ENCODE measurements around the gene TRIP11. TPM values are rescaled to one million over a fixed set of nuclear protein-coding genes. Genes with fewer than 3 reads are reported as not detected.

TRIP11 gene
- total RNA-seq, 1 donor from 2014 or later, result 37.0 TPM

DNA sequence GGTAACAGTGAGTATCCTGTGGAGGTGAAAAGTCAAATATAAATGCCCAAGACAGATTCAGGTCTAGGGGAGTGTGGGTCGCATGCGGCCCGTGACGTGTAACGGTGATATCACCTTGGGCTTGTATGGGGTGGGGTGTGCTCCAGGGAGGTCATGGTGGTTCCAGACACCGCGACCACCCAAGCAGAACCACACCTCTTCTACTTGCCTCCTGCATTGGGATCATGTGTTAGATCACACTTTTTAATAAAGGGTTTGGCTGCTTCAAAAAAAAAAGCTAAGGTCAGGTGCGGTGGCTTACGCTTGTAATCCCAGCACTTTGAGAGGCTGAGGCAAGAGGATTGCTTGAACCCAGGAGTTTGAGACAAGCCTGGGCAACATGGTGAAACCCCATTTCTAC is 96.9 kb downstream of the TRIP11 start:
- DNase-seq (ENCODE audit: low spot score), result no peak
- Mint-ChIP-seq H3K36me3 (ENCODE audit: low read depth) (no peaks in the 10 kb centered on the region), H3K27ac (no peak overlapping the region), H3K9me3 (no peaks in the 10 kb centered on the region), H3K4me3 (ENCODE audit: low read depth) (no peak overlapping the region), H3K27me3 (ENCODE audit: low read depth) (peaks cover 8% of the 10 kb centered on the region), H3K4me1 (ENCODE audit: low read depth) (peaks cover 9% of the 10 kb centered on the region)
- intact Hi-C loops (cut with micrococcal nuclease), result no loop called here

DNA sequence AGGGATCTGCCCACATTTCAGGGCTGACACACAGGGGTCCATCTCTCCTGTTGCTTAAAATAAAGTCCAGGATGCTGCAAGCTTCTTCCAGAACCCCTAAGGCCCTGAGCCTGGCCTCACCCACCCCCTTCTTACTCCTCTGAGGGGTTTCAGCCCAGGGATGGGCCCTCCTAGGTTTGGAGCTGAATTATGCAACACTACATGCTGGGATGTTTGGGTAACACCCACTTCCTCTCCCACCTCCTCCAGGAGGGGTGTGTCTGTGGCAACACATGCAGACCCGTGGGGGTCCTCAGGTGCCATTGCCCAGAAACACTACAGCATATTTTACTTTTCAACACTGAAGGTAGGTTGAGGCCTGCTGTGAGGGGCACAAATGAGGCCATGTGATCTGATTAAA is 97.7 kb downstream of the TRIP11 start:
- Mint-ChIP-seq H3K27ac (no peak overlapping the region), H3K9me3 (no peaks in the 10 kb centered on the region), H3K27me3 (ENCODE audit: low read depth) (peaks cover 8% of the 10 kb centered on the region), H3K36me3 (ENCODE audit: low read depth) (no peaks in the 10 kb centered on the region), H3K4me3 (ENCODE audit: low read depth) (no peak overlapping the region), H3K4me1 (ENCODE audit: low read depth) (peaks cover 9% of the 10 kb centered on the region)
- no peak for DNase-seq (ENCODE audit: low spot score)
- intact Hi-C loops (cut with micrococcal nuclease), result no loop called here

GRCh38 chr14:91940209-91940608 is 99.7 kb downstream of the TRIP11 start:
- Mint-ChIP-seq H3K4me1 (ENCODE audit: low read depth) (peaks cover 4% of the 10 kb centered on the region), H3K9me3 (no peaks in the 10 kb centered on the region), H3K27ac (no peak overlapping the region), H3K36me3 (ENCODE audit: low read depth) (no peaks in the 10 kb centered on the region), H3K4me3 (ENCODE audit: low read depth) (no peak overlapping the region), H3K27me3 (ENCODE audit: low read depth) (no peaks in the 10 kb centered on the region)
- intact Hi-C loops (cut with micrococcal nuclease), result no loop called here
- DNase-seq (ENCODE audit: low spot score), result no peak

- Mint-ChIP-seq H3K4me1 (ENCODE audit: low read depth) (no peaks in the 10 kb centered on the region), H3K27ac (no peak overlapping the region), H3K9me3 (no peaks in the 10 kb centered on the region), H3K27me3 (ENCODE audit: low read depth) (no peaks in the 10 kb centered on the region), H3K4me3 (ENCODE audit: low read depth) (no peak overlapping the region), H3K36me3 (ENCODE audit: low read depth) (no peaks in the 10 kb centered on the region)
- intact Hi-C loops (cut with micrococcal nuclease), result no loop called here
- DNase-seq (ENCODE audit: low spot score), result no peak
Measured at GRCh38 chr14:91935586-91935985, 104.3 kb downstream of the TRIP11 start.

DNA sequence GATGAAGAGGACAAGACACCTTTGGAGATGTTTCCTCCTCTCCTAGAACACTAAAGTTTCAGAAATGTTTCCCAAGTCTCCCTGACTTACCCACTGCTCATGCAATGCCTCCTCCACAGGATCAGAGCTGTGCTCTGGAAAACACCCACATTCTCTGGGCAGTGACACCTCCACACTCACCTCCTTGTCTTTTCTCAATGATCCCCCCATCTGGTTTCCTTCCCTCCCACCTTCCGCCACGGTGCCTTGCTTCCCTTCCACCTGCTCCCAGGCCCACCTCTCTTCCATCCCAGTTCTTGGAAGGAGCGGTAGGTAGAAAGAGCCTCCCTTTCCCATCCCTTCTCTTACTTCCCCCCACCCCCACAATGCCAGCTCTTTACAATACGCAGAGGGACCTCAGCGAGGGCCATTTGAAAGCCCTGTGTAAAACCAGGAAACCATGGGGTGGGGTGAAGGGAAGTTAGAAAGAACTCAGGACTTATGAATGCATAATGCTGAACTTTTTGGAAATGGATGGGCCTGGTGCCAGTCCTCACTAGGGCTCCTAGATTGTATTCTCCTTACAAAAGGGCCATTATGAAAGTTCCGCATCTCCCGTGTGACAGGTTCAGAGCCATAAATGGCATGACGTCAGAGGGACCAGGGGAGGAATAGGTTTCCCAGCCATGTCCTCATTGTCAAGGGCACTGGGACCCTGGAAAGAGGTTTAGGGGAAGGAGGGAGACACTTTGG is 105.1 kb downstream of the TRIP11 start:
- Mint-ChIP-seq H3K36me3 (ENCODE audit: low read depth) (no peaks in the 10 kb centered on the region), H3K27ac (no peak overlapping the region), H3K4me3 (ENCODE audit: low read depth) (no peak overlapping the region), H3K27me3 (ENCODE audit: low read depth) (no peaks in the 10 kb centered on the region), H3K9me3 (no peaks in the 10 kb centered on the region), H3K4me1 (ENCODE audit: low read depth) (no peaks in the 10 kb centered on the region)
- intact Hi-C loops (cut with micrococcal nuclease), result no loop called here
- DNase-seq (ENCODE audit: low spot score), result no peak

DNA sequence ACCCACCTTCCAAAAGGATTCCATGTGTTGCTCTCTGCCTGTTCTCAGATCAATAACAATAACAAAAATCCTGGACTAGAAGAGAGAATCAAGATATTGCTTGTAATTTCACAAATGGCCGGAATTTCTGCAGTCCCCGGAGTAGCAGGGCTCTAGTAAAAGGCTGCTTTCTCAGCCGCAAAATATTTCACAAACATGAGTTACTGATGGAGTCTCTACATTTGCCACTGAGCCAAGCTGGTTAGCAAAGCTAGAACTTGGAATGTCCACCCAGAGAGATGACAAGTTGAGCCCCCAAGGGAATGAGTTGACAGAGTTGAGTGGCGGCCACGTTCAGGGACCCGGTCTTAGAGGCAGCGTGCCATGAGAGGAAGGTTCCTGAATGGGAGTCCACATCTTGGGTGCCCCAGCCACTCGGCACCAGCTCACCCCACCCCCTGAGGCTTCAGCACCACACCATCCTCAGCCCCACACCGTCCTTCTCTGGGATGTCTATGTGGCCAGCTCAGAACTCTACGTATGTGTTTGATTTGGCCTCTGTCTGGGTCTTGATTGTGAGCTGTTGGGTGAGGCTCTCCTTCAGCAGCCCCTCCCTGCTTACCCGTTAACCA is 108.3 kb downstream of the TRIP11 start:
- H3K36me3 Mint-ChIP-seq (ENCODE audit: low read depth), result no peaks in the 10 kb centered on the region
- no peaks in the 10 kb centered on the region for H3K4me1 Mint-ChIP-seq (ENCODE audit: low read depth)
- no peak for DNase-seq (ENCODE audit: low spot score)
- intact Hi-C loops (cut with micrococcal nuclease), result no loop called here
- H3K9me3 Mint-ChIP-seq, result no peaks in the 10 kb centered on the region
- no peak overlapping the region for H3K27ac Mint-ChIP-seq
- no peaks in the 10 kb centered on the region for H3K27me3 Mint-ChIP-seq (ENCODE audit: low read depth)
- H3K4me3 Mint-ChIP-seq (ENCODE audit: low read depth), result no peak overlapping the region

- Mint-ChIP-seq H3K36me3 (ENCODE audit: low read depth) (no peaks in the 10 kb centered on the region), H3K4me1 (ENCODE audit: low read depth) (no peaks in the 10 kb centered on the region), H3K27ac (no peak overlapping the region), H3K27me3 (ENCODE audit: low read depth) (no peaks in the 10 kb centered on the region), H3K4me3 (ENCODE audit: low read depth) (no peak overlapping the region), H3K9me3 (no peaks in the 10 kb centered on the region)
- intact Hi-C loops (cut with micrococcal nuclease), result no loop called here
- no peak for DNase-seq (ENCODE audit: low spot score)
Measured at GRCh38 chr14:91929700-91930099, 110.2 kb downstream of the TRIP11 start.

- Mint-ChIP-seq H3K36me3 (ENCODE audit: low read depth) (no peaks in the 10 kb centered on the region), H3K9me3 (no peaks in the 10 kb centered on the region), H3K4me3 (ENCODE audit: low read depth) (no peak overlapping the region), H3K27ac (no peak overlapping the region), H3K27me3 (ENCODE audit: low read depth) (no peaks in the 10 kb centered on the region), H3K4me1 (ENCODE audit: low read depth) (no peaks in the 10 kb centered on the region)
- no peak for DNase-seq (ENCODE audit: low spot score)
- intact Hi-C loops (cut with micrococcal nuclease), result no loop called here
Measured at GRCh38 chr14:91927800-91928199, 112.1 kb downstream of the TRIP11 start.

DNA sequence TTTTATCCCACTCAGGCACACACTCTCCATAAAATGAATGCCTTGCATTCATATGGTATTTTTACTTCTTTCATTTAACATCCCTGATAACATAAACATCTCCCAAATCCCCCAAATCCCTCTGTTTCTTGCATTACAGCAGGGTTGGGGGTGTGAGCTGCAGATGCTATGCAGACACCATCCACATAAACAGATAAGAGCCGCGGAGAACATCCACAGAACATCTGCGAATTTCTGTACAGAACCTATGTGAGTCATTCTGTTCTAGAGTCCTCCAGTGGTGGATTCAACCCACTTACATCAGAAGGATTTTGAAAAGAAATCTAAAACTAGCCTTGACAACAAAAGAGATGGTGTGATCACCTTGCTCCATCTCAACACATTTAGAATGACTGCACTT is 112.7 kb downstream of the TRIP11 start:
- Mint-ChIP-seq H3K36me3 (ENCODE audit: low read depth) (no peaks in the 10 kb centered on the region), H3K4me1 (ENCODE audit: low read depth) (no peaks in the 10 kb centered on the region), H3K27ac (no peak overlapping the region), H3K27me3 (ENCODE audit: low read depth) (no peaks in the 10 kb centered on the region), H3K9me3 (no peaks in the 10 kb centered on the region), H3K4me3 (ENCODE audit: low read depth) (no peak overlapping the region)
- intact Hi-C loops (cut with micrococcal nuclease), result no loop called here
- no peak for DNase-seq (ENCODE audit: low spot score)

DNA sequence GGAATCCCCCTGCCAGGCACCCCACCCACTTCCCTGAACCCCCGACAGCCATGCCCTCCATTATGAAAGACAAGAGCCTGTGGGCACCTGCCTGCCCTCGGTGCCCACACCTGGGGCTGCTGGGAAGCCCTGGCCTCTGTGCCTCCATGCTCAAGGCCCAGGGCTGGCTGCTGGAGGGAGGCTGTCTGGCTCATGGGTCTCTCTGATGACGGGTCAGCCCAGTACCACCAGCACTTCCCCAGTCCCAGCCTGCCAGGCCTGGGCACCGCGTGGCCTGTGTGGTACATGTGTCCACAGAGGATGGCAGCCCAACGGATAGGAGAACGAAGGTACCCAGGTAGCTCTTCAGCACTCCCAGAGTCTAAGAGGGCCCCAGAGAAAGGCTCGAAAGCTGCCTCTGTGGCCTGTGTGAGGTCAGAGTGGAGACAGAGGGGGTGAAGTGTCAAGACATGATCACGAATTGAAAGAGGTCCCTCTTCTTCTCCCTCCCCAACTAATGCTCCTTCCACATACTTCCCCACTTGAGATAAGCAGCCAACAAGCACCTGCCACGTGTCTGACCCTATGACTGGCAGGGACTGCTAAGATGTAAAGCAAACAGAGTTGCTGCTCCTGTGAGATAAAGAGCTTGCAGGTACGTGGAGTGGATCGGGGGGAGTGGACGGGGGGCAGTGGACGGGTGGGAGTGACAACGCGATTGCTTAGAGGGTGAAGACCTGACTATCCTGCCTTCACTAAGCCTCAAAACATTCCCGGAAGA is 113.5 kb downstream of the TRIP11 start:
- Mint-ChIP-seq H3K36me3 (ENCODE audit: low read depth) (no peaks in the 10 kb centered on the region), H3K27me3 (ENCODE audit: low read depth) (no peaks in the 10 kb centered on the region), H3K9me3 (no peaks in the 10 kb centered on the region), H3K4me3 (ENCODE audit: low read depth) (no peak overlapping the region), H3K4me1 (ENCODE audit: low read depth) (no peaks in the 10 kb centered on the region), H3K27ac (no peak overlapping the region)
- DNase-seq (ENCODE audit: low spot score), result no peak
- intact Hi-C loops (cut with micrococcal nuclease), result no loop called here

DNA sequence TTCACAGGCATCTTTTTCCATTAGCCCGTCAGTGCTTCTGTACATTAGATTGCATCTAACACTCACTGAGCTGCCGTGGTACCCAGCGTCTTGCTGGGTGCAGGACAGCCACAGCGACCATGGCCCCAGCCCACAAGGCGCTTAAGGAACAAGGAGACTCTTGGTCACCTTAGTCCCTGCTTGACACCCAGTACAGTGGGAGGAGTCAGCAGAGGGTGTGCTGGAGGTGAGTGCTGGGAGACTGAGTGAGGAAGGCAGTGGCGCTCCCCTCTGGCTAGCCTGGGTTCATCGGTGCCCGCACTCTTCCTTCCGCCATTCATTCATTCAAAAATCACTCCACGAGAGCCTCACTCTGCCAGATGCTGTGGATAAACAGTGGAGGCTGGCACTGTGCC is 114.1 kb downstream of the TRIP11 start:
- intact Hi-C loops (cut with micrococcal nuclease), result no loop called here
- Mint-ChIP-seq H3K4me1 (ENCODE audit: low read depth) (no peaks in the 10 kb centered on the region), H3K36me3 (ENCODE audit: low read depth) (no peaks in the 10 kb centered on the region), H3K9me3 (no peaks in the 10 kb centered on the region), H3K4me3 (ENCODE audit: low read depth) (no peak overlapping the region), H3K27ac (no peak overlapping the region), H3K27me3 (ENCODE audit: low read depth) (no peaks in the 10 kb centered on the region)
- DNase-seq (ENCODE audit: low spot score), result no peak

DNA sequence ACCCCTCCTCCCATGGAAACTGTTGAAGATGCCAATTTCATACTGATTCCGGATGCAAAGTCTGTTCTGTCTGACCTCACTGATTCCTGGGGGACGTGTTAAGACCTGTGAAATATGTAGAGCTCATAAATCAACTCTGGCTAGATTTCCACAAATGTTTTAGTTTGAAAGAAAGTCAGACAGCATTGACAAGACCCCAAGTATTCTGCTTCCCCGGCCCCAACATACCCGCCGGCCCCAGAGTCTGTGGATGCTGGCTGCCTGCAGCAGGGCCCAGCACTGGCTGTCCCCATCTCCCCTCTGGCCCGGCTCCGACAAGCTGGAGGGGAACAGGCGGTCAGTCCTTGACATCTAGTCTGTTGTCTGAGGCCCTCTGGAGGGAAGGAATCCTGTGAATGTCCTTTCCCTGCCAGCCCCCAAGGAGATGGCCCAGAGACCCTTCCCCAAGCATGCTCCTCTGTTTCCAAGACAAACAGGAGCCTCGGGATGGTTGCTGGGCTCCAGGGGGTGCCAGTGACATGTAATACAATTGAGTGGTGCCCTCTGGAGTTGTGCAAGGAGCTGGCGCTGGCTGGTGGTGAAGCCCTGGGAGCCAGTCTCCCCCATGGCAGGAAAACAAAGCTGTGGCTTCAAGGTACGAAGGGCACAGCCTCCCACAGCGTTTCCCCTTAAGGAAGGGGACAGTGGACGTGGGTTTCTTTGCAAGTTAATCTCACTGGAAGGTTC is 114.7 kb downstream of the TRIP11 start:
- Mint-ChIP-seq H3K9me3 (no peaks in the 10 kb centered on the region), H3K36me3 (ENCODE audit: low read depth) (no peaks in the 10 kb centered on the region), H3K27ac (no peak overlapping the region)

GRCh38 chr14:91920526-91920925 is 119.3 kb downstream of the TRIP11 start:
- Mint-ChIP-seq H3K27ac (no peak overlapping the region), H3K4me3 (ENCODE audit: low read depth) (no peak overlapping the region), H3K4me1 (ENCODE audit: low read depth) (peaks cover 1% of the 10 kb centered on the region), H3K27me3 (ENCODE audit: low read depth) (no peaks in the 10 kb centered on the region), H3K36me3 (ENCODE audit: low read depth) (no peaks in the 10 kb centered on the region), H3K9me3 (peaks cover 3% of the 10 kb centered on the region)
- DNase-seq (ENCODE audit: low spot score), result no peak
- intact Hi-C loops (cut with micrococcal nuclease), result no loop called here

More for the DNA sequence above, 114.7 kb downstream of the TRIP11 start:
- DNase-seq (ENCODE audit: low spot score), result no peak
- Mint-ChIP-seq H3K27me3 (ENCODE audit: low read depth) (no peaks in the 10 kb centered on the region), H3K4me1 (ENCODE audit: low read depth) (no peaks in the 10 kb centered on the region), H3K4me3 (ENCODE audit: low read depth) (no peak overlapping the region)
- intact Hi-C loops (cut with micrococcal nuclease), result no loop called here

Measured in activated T-helper 2 cell treated with anti-CD3 and anti-CD28 coated beads, Interferon-gamma antibody, Interleukin-2, Interleukin-4, amounts not matched to agents 10 μg/mL and 5 μg/mL and 100 μg/mL, durations not matched to agents 14 hours and 24 hours and 36 hours (primary cell).